HepG2 (cell line): Measurements from ENCODE around the gene SEMA5B. TPM values are rescaled to one million over a fixed set of nuclear protein-coding genes. Genes with fewer than 3 reads are reported as not detected.

Source experiments
- BCL3 ChIP-seq: sonication (generic); formaldehyde crosslinking; IDR thresholded peaks from 2 replicates; pipeline ENCODE4 v1.5.1; 2020; ENCODE audit warnings: mild to moderate bottlenecking, missing genetic modification reagents, moderate library complexity
- ELF1 ChIP-seq: sonication (generic); formaldehyde crosslinking; IDR thresholded peaks from 2 replicates; pipeline ENCODE4 v1.4.0; 2020; ENCODE audit warnings: missing genetic modification reagents
- KIAA2018 ChIP-seq: sonication (generic); formaldehyde crosslinking; IDR thresholded peaks from 2 replicates; pipeline ENCODE4 v1.5.0; 2020; ENCODE audit warnings: mild to moderate bottlenecking, missing genetic modification reagents, borderline replicate concordance
- NFIC ChIP-seq: IDR thresholded peaks from 2 replicates; pipeline ENCODE4 v1.6.1; 2012; ENCODE audit warnings: mild to moderate bottlenecking, low read length, inconsistent platforms
- ZNF33B ChIP-seq: sonication (generic); formaldehyde crosslinking; IDR thresholded peaks from 2 replicates; pipeline ENCODE4 v1.5.1; 2020; ENCODE audit warnings: mild to moderate bottlenecking, missing genetic modification reagents
- ZNF709 ChIP-seq: sonication (generic); formaldehyde crosslinking; IDR thresholded peaks from 2 replicates; pipeline ENCODE4 v1.5.0; 2020; ENCODE audit warnings: mild to moderate bottlenecking, missing genetic modification reagents
- ZNF713 ChIP-seq: sonication (generic); formaldehyde crosslinking; IDR thresholded peaks from 2 replicates; pipeline ENCODE4 v1.4.0; 2020; ENCODE audit warnings: mild to moderate bottlenecking, missing genetic modification reagents
- ZSCAN29 ChIP-seq: sonication (generic); formaldehyde crosslinking; conservative IDR thresholded peaks from 2 replicates; pipeline ENCODE4 v1.4.0; 2020; ENCODE audit warnings: mild to moderate bottlenecking, missing genetic modification reagents
- polyA plus RNA-seq, 8 experiments: library from polyadenylated mRNA; depleted of rRNA in 3 of 8; stranded (reverse) in 7 of 8; unstranded in 1 of 8; fragments of >200 nt; fragmentation: Illumina TruSeq in 4 of 8; extraction: Trizol in 4 of 8; gene quantifications; 2 replicates each; pipeline versions ENCODE4 v1.2.1 to v1.2.3, GENCODE V29; 2011 to 2016; ENCODE audit warnings: low read depth in 4 of 8, missing spikeins in 1 of 8, mixed read lengths in 1 of 8; ENCODE audit not compliant: insufficient read depth in 1 of 8
- total RNA-seq, 5 experiments: library from RNA; depleted of rRNA; stranded (reverse); fragments of >200 nt; fragmentation: Illumina TruSeq; extraction: Trizol; gene quantifications; 2 replicates each; pipeline ENCODE4 v1.2.3, GENCODE V29; 2016; ENCODE audit warnings: low read depth in 1 of 5

SEMA5B gene
- total and polyA plus RNA-seq, 2 of the 13 experiments (the other 11 are each of a cell fraction or from before 2014, with no cell fraction given), result not detected

GRCh38 chr3:123019591-123019990 is 8.0 kb downstream of the SEMA5B start (continued):
- no peak for TF ChIP-seq ZNF709 (CRISPR knock-in tag)
- TF ChIP-seq ZNF713, result no peak
- no peak for TF ChIP-seq NFIC
- TF ChIP-seq KIAA2018 (CRISPR knock-in tag), result no peak
- TF ChIP-seq ZNF33B (CRISPR knock-in tag), result no peak
- TF ChIP-seq BCL3 (CRISPR knock-in tag), result no peak
- no peak for TF ChIP-seq ELF1 (CRISPR knock-in tag)
- no peak for TF ChIP-seq ZSCAN29 (CRISPR knock-in tag)
